PC-3 (cell line): Measurements from ENCODE around the gene SHISAL2A. TPM values are rescaled to one million over a fixed set of nuclear protein-coding genes. Genes with fewer than 3 reads are reported as not detected.

Source experiments
- ATAC-seq: fragments of 200-7000 bp; cut with Tn5 transposase; 2 replicates; pipeline ENCODE4 v1.9.1; 2020; ENCODE audit warnings: mild to moderate bottlenecking, moderate library complexity
- BruUV-seq: library from RNA; stranded (reverse); fragments of 400-500 nt; replicated peaks from 2 replicates; lab custom pipeline; 2021; lab: Mats Ljungman, UMichigan
- CTCF ChIA-PET: fragments of 300-600 bp; sonication (Branson Sonifier 250); formaldehyde crosslinking; loops from one replicate; lab custom pipeline; 2022; ENCODE audit warnings: antibody characterized with exemption; lab: Charles Lee
- POLR2A ChIA-PET: fragments of 300-600 bp; sonication (Branson Sonifier 250); formaldehyde crosslinking; loops from one replicate; lab custom pipeline; 2022; ENCODE audit warnings: antibody characterized with exemption; ENCODE audit not compliant: unreplicated experiment; lab: Charles Lee
- DNase-seq: peaks from one replicate; pipeline ENCODE4 v3.0.0-alpha.2; 2015
- H2AFZ ChIP-seq: fragments of 300-600 bp; sonication (generic); 2 replicates; pipeline ENCODE4 v1.6.0; 2016; ENCODE audit warnings: antibody characterized with exemption, low read length
- H3F3A ChIP-seq: fragments of 300-600 bp; sonication (generic); one replicate; pipeline ENCODE4 v1.6.0; 2017; ENCODE audit warnings: antibody characterized with exemption, low read length, control low read depth, mild to moderate bottlenecking; ENCODE audit not compliant: unreplicated experiment
- H3K27ac ChIP-seq: fragments of 300-600 bp; sonication (generic); 2 replicates; pipeline ENCODE4 v1.5.1; 2016; ENCODE audit warnings: mild to moderate bottlenecking, low read length
- H3K27me3 ChIP-seq: fragments of 300-600 bp; sonication (generic); 2 replicates; pipeline ENCODE4 v1.6.1; 2016; ENCODE audit warnings: low read length, mixed read lengths
- H3K36me3 ChIP-seq: fragments of 300-600 bp; sonication (generic); 2 replicates; pipeline ENCODE4 v1.6.1; 2016; ENCODE audit warnings: low read depth, mixed run types, low read length, mixed read lengths
- H3K4me1 ChIP-seq: fragments of 300-600 bp; sonication (generic); 2 replicates; pipeline ENCODE4 v1.5.1; 2016; ENCODE audit warnings: low read length; ENCODE audit not compliant: insufficient read depth
- H3K4me2 ChIP-seq: fragments of 300-600 bp; sonication (generic); 2 replicates; pipeline ENCODE4 v1.6.0; 2016; ENCODE audit warnings: low read length
- H3K4me3 ChIP-seq: fragments of 300-600 bp; sonication (generic); 2 replicates; pipeline ENCODE4 v1.5.1; 2016; ENCODE audit warnings: mild to moderate bottlenecking, low read length, mixed read lengths
- H3K79me2 ChIP-seq: fragments of 300-600 bp; sonication (generic); 2 replicates; pipeline ENCODE4 v1.6.1; 2017; ENCODE audit warnings: low read length, mixed read lengths
- H3K9ac ChIP-seq: fragments of 300-600 bp; sonication (generic); 2 replicates; pipeline ENCODE4 v1.6.0; 2016; ENCODE audit warnings: mild to moderate bottlenecking, low read length
- H3K9me2 ChIP-seq: fragments of 300-600 bp; sonication (generic); replicated peaks from 2 replicates; pipeline ENCODE4 v1.6.1; 2016; ENCODE audit warnings: mixed run types, low read length, mixed read lengths
- H3K9me3 ChIP-seq: fragments of 300-600 bp; sonication (generic); 2 replicates; pipeline ENCODE4 v1.6.1; 2016; ENCODE audit warnings: low read length, mixed read lengths
- H4K20me1 ChIP-seq: fragments of 300-600 bp; sonication (generic); 2 replicates; pipeline ENCODE4 v1.6.1; 2016; ENCODE audit warnings: low read length, mixed read lengths
- EZH2 ChIP-seq: fragments of 300-600 bp; sonication (generic); IDR thresholded peaks from one replicate; pipeline ENCODE4 v1.6.1; 2017; ENCODE audit warnings: antibody characterized with exemption, mild to moderate bottlenecking, low read length; ENCODE audit not compliant: unreplicated experiment
- EZH2phosphoT487 ChIP-seq: fragments of 300-600 bp; sonication (generic); IDR thresholded peaks from 2 replicates; pipeline ENCODE4 v1.6.1; 2018; ENCODE audit warnings: mild to moderate bottlenecking, antibody characterized with exemption, low read length, borderline replicate concordance
- intact Hi-C: fragments of 100-400 bp; cut with micrococcal nuclease; formaldehyde crosslinking; loops from 2 replicates; pipeline ENCODE4 v1.9.0; 2023
- total RNA-seq: library from RNA; depleted of rRNA; stranded (reverse); fragments of >200 nt; gene quantifications from 2 replicates; pipeline ENCODE4 v1.2.3, GENCODE V29; 2014
- TF ChIP-seq, protein P1 (sequence below): fragments of 300-600 bp; sonication (generic); conservative IDR thresholded peaks from 2 replicates; pipeline ENCODE4 v1.5.1; 2017; ENCODE audit warnings: antibody characterized with exemption, low read depth, mild to moderate bottlenecking, low read length

Gene SHISAL2A
- total RNA-seq, 1 experiment from 2014 or later, result not detected

DNA sequence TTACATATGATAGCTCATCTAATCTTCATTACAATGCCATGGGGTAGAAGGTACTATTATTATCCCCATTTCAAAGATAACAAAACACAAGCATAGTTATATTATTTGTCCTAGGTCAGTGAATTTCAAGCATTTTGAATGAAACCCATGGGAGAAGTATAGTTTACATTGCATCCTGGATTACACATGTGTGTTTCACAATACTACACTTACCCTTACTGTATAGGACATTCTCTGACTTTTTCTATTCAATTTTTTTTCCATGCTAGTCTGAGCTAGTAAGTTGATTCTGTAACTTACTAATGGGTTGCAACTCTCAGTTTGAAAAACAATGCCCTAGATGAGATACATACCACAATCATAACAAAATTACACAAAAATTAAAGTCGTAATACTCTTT lies 39.5 kb upstream of the SHISAL2A start:
- no TSS peak for BruUV-seq
- no peak for DNase-seq
- Histone ChIP-seq H3K9me3 (no peaks in the 10 kb centered on the region), H3K9me2 (no peaks in the 10 kb centered on the region), H3K9ac (no peak overlapping the region), H3K79me2 (no peaks in the 10 kb centered on the region), H3K36me3 (no peaks in the 10 kb centered on the region), H3K4me2 (no peak overlapping the region), H3K27ac (no peak overlapping the region), H3K4me3 (no peak overlapping the region), H2AFZ (no peak overlapping the region), H3K27me3 (no peaks in the 10 kb centered on the region), H4K20me1 (no peaks in the 10 kb centered on the region), H3F3A (no peaks in the 10 kb centered on the region), H3K4me1 (no peaks in the 10 kb centered on the region)
- ChIA-PET CTCF (no interaction called here), POLR2A (no interaction called here)
- intact Hi-C loops, result no loop called here
- TF ChIP-seq EZH2, result no peak
- TF ChIP-seq, protein P1, sequence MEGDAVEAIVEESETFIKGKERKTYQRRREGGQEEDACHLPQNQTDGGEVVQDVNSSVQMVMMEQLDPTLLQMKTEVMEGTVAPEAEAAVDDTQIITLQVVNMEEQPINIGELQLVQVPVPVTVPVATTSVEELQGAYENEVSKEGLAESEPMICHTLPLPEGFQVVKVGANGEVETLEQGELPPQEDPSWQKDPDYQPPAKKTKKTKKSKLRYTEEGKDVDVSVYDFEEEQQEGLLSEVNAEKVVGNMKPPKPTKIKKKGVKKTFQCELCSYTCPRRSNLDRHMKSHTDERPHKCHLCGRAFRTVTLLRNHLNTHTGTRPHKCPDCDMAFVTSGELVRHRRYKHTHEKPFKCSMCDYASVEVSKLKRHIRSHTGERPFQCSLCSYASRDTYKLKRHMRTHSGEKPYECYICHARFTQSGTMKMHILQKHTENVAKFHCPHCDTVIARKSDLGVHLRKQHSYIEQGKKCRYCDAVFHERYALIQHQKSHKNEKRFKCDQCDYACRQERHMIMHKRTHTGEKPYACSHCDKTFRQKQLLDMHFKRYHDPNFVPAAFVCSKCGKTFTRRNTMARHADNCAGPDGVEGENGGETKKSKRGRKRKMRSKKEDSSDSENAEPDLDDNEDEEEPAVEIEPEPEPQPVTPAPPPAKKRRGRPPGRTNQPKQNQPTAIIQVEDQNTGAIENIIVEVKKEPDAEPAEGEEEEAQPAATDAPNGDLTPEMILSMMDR, result no peak
- no peak for TF ChIP-seq EZH2phosphoT487
- no peak for ATAC-seq

DNA sequence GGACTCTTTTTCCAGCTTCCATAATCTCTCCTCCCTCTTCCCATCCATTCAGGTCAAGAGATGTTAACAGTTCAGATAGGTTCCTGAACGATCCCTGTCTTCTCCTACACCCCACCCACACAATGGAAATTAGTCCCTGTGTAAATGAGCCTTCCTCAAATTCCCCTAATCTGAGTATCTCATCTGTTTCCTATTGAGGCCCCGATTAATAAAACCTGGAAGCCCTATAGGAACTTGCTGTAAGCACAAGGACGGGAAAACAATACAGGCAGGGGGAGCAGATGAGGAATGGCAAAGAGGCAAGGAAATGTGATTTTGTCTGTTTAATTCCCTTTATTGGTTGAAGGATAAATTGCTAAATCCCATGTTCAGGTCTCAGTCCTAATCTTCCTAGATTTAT lies 37.9 kb upstream of the SHISAL2A start:
- Histone ChIP-seq H3K4me2 (no peak overlapping the region), H3K9ac (no peak overlapping the region), H3K27me3 (no peaks in the 10 kb centered on the region), H3K4me1 (no peaks in the 10 kb centered on the region), H3K9me3 (no peaks in the 10 kb centered on the region), H3K79me2 (no peaks in the 10 kb centered on the region), H3K9me2 (no peaks in the 10 kb centered on the region), H3K4me3 (no peak overlapping the region), H3K36me3 (no peaks in the 10 kb centered on the region), H3K27ac (no peak overlapping the region), H2AFZ (no peak overlapping the region), H3F3A (no peaks in the 10 kb centered on the region), H4K20me1 (no peaks in the 10 kb centered on the region)
- ChIA-PET CTCF (no interaction called here), POLR2A (no interaction called here)
- DNase-seq, result no peak
- no TSS peak for BruUV-seq
- ATAC-seq, result no peak
- intact Hi-C loops, result no loop called here
- TF ChIP-seq EZH2 (no peak), EZH2phosphoT487 (no peak)
- TF ChIP-seq, protein P1, result no peak

DNA sequence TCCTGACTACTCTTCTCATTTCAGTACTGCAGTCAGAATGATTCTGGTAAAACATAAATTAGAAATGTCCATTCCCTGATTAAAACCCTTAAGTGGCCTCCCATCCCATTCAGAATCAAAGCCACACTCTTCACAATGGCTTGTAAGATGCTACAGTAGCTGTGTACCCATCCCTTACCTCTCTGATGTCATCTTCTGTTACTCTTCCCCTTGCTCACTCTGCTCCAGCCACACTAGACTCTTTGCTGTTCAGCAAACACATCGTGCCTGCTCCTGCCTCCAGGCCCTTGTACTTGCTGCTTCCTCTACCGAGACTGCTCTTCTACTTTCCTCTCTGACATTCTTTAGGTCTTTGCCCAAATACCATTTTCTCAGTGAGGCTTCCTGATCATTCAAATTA lies 35.1 kb upstream of the SHISAL2A start:
- intact Hi-C loops, result no loop called here
- H3K9ac ChIP-seq, result no peak overlapping the region
- H4K20me1 ChIP-seq, result no peaks in the 10 kb centered on the region
- H3K9me2 ChIP-seq, result no peaks in the 10 kb centered on the region
- no peaks in the 10 kb centered on the region for H3K27me3 ChIP-seq
- no peaks in the 10 kb centered on the region for H3K79me2 ChIP-seq
- no peaks in the 10 kb centered on the region for H3K9me3 ChIP-seq
- no peak overlapping the region for H3K27ac ChIP-seq
- BruUV-seq, result no TSS peak
- CTCF ChIA-PET, result no interaction called here
- POLR2A ChIA-PET, result no interaction called here
- DNase-seq, result no peak
- H3K4me1 ChIP-seq, result no peaks in the 10 kb centered on the region
- TF ChIP-seq, protein P1, result no peak
- TF ChIP-seq EZH2phosphoT487, result no peak
- TF ChIP-seq EZH2, result no peak
- no peak overlapping the region for H3K4me2 ChIP-seq
- no peaks in the 10 kb centered on the region for H3F3A ChIP-seq
- H3K4me3 ChIP-seq, result no peak overlapping the region
- H2AFZ ChIP-seq, result no peak overlapping the region
- no peak for ATAC-seq
- H3K36me3 ChIP-seq, result no peaks in the 10 kb centered on the region
